HG03457 (cell line): ENCODE measurements around the gene SLC6A11.

Source experiments
- ATAC-seq: cut with Tn5 transposase; IDR thresholded peaks from one replicate; pipeline ENCODE4 v1.9.1; 2021; ENCODE audit warnings: moderate number of reproducible peaks; ENCODE audit not compliant: unreplicated experiment

SLC6A11 gene

GRCh38 chr3:10837849-10838248, 21.8 kb downstream of the SLC6A11 start:
- ATAC-seq: no peak

- no peak for ATAC-seq
These were observed 23.1 kb downstream of the SLC6A11 start for GRCh38 chr3:10839167-10839566.

- no peak for ATAC-seq
These were observed 25.1 kb downstream of the SLC6A11 start for GRCh38 chr3:10841100-10841499.

DNA sequence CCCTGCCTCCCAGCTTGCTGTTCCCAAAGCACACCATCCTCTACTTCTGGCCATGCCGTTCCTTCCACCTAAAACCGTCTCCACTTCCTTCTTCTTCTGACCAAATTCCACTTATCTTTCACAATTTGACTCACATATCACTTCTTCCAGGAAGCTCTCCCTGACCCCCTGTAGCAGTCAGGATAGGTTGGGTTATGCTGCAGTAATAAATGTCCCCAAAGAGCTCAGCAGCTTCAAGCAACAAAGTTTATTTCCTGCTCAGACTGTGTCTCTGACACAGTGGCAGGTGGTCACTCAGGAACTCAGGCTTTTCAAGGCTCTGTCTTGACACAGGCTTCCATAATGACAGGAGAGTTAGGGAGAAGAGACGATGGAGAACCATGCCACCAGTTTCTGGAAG, 27.4 kb downstream of the SLC6A11 start:
- ATAC-seq: no peak

GRCh38 chr3:10845001-10845761, 29.2 kb downstream of the SLC6A11 start:
- no peak for ATAC-seq

DNA sequence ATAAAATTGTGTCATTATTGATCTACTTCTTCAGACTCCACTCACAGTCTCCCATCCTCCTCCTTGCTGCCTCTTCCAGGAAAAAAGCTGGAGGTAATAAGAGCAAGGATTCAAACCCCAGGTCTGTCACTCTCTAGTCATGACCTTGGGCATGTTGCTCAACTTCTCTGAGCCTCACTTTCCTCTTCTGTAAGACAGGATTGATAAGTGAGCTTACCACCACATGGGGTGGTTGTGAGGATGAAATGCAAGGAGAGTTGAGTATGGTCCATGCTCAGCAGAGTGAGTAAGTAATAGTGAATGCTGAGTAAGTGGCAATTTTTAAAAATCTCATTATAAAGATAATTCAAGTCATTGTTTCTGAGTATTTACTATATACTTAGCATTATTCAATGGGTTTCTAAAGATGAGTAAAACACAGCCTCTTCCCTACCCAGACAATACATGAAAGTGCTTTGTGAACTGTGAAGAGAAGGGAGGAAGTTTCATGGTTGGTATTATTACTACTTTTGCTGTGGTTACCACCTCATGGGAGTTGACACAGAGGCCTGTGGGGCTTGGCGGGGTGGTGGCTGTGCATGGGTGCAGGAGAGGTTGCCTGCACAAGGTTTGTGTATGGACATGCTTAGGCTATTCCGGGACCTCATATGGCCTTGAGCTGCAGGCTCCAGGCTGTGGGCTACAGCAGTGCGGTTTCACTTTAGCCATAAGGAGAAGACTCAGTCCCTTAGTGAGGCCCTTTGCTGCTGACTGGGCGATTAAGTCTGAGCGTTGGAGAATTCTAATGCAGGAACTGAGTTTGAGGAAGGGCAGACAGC, 30.0 kb downstream of the SLC6A11 start:
- ATAC-seq: no peak

GRCh38 chr3:10846657-10846975, 30.6 kb downstream of the SLC6A11 start:
- ATAC-seq: no peak

GRCh38 chr3:10848261-10848660, 32.2 kb downstream of the SLC6A11 start:
- no peak for ATAC-seq

DNA sequence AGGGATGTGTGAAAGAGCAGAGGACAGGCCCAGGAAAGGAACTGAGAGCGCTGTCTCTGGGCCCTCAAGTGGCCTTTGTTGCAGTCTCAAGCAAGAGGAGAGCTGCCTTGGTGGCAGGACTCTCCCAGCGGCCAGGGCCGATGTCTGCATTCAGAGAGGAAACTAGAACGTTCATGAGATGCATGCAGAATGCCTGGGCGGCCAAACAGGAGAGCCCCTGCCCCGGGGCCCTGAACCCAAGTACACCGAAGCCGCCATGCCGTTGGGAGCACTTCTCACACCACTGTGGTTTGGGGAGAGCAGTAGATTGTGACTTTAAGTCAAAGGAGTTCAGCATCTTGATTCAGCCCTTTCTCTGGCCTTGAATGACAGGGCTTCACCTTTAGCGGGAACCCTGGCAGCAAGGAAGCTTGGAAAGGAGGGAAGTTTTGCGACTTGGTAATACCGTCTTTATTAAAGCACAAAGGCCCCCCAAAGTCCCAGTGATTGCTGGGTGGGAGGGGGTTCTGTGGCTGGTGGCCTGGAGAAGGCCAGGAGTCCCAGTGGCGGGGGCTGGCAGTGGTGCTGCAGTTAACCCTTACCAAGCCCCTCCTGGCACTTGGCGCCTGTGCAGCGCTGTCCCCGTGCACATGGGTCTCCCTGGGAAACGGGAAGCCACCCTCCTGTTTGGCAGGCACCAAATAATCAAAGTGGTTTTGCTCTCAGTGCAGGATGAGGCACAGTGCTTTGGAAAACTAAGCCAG, 36.2 kb downstream of the SLC6A11 start:
- no peak for ATAC-seq

GRCh38 chr3:10855083-10855870, 39.2 kb downstream of the SLC6A11 start:
- ATAC-seq: no peak

GRCh38 chr3:10855871-10856662, 40.0 kb downstream of the SLC6A11 start:
- no peak for ATAC-seq

GRCh38 chr3:10857235-10857634, 41.2 kb downstream of the SLC6A11 start:
- ATAC-seq: no peak

GRCh38 chr3:10858091-10858490, 42.1 kb downstream of the SLC6A11 start:
- ATAC-seq: no peak

DNA sequence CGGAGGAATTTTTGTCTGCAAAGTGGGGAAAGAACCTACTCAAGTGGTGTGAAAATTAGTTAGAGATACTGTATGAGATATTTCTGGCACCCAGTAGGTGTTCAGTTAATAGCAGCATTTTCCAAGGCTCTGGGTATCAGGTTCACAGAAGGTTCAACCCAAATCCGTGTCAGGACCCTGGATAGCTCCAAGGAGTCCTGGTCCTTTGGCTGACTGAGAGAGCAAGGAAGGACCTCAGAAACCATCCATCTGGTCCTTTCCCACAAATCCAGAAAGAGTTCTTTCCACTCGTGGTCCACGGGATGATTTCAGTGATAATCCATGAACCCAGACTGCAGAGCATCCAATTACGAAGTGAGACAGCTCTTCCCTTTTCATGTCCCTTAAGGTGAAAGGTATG, 51.4 kb downstream of the SLC6A11 start:
- ATAC-seq: no peak

DNA sequence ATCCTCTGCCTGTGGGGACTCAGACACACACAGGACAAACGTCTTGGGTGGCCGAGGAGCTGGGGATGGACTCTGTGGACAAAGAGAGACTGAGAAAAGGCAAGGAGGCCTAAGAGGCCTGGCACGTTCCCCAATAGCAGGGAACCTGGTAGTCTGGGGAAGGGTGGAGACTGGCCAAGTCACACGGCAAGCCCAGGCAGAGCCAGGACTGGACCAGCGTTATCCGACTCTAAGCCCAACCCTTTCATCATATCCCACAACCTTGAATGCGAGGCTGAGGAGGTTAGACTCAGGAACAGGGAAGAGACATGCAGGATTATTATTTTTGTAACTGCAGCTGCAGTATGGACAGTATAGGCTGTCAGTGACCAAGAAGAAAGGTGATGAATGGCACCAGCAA, 53.4 kb downstream of the SLC6A11 start:
- no peak for ATAC-seq

DNA sequence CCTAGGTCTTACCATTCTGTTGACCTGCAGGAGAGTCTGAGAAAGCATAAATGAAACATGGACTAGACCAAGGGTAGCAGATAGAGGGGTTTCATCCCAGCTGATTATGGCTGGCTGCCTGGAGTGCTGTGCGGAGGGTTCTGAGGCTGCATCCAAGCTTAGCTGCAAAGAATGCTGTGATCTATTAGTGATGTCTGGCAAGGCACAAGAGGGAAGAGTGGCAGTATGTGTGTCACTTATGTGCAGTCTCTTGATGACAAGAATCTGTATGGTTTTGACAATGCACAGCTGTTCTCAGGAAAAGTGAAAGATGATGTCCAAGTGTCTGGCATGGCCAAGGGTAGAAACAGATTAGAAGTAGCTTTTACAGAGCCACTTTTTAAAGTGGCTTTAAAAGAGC, 54.3 kb downstream of the SLC6A11 start:
- ATAC-seq: no peak

DNA sequence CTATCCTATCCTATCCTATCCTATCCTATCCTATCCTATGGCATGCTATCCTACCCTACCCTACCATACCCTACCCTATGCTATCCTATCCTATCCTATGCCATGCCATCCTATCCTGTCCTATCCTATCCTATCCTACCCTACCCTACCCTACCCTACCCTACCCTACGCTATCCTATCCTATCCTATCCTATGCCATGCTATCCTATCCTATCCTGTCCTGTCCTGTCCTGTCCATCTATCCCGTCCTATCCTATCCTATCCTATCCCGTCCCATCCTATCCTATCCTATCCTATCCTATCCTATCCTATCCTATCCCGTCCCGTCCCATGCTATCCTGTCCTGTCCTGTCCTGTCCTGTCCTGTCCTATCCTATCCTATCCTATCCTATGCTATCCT, 57.4 kb downstream of the SLC6A11 start:
- ATAC-seq: no peak

DNA sequence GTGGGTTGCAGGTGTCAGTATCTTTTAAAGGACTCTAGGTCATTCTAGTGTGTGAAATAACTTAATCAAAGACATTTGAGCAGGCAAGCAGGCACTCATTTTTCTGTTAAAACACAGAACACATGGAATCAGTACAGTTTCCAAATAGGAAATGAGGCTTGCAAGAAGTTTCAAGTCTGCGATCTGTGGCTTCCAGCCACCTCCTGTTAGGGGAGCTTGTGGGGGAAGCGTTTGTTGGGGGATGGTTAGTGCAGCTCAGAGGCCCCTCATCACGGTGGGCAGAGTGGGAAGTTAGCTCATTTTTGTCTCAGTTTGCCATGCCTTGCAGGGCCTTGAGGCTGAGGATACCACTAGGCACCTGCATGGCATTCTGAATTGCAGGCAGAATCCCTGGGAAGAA, 59.9 kb downstream of the SLC6A11 start:
- no peak for ATAC-seq

DNA sequence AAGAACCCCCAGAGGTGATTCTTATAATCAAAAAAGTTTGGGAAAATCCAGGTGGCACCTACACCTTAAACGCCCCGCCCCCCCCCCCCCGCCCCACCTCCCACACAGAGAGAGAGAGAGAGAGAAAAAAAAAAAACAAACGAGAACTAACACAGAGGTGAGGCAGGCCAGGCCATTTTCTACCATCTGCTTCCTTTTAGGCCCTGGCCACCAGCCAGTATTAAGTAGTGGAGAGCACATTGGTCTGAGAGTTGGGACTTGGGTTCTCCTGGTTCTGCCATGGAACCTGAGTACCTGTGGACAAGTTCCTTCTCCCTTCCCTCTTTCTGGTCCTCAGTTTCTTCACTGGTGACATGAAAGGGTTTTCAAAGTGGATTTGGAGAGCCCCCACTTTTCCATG, 60.6 kb downstream of the SLC6A11 start:
- ATAC-seq: no peak

- ATAC-seq: no peak
These were observed 66.8 kb downstream of the SLC6A11 start for GRCh38 chr3:10882851-10883250.
